Neutrophil (primary cell): ENCODE measurements around the gene DMXL2.

ENCODE experiments used
- H3K27ac ChIP-seq: fragments of 200-600 bp; sonication (generic); 2 replicates; pipeline ENCODE4 v1.5.1; 2016; ENCODE audit warnings: mild to moderate bottlenecking, moderate library complexity
- H3K27me3 ChIP-seq: fragments of 200-600 bp; sonication (generic); 2 replicates; pipeline ENCODE4 v1.6.0; 2016; ENCODE audit warnings: mild to moderate bottlenecking
- H3K36me3 ChIP-seq: fragments of 200-600 bp; sonication (generic); 2 replicates; pipeline ENCODE4 v1.5.1; 2017
- H3K4me1 ChIP-seq, 2 experiments: fragments of 200-600 bp in 1 of 2; sonication (generic) in 1 of 2; 1 replicate in 1 of 2; 2 replicates in 1 of 2; pipeline versions ENCODE4 v1.5.1 to v1.6.1; 2013 to 2016; ENCODE audit warnings: low read depth in 1 of 2, low read length in 1 of 2, mild to moderate bottlenecking in 1 of 2, moderate library complexity in 1 of 2; ENCODE audit not compliant: control insufficient read depth in 1 of 2, insufficient read depth in 1 of 2
- H3K4me3 ChIP-seq, 2 experiments: fragments of 200-600 bp in 1 of 2; sonication (generic) in 1 of 2; 1 replicate in 1 of 2; 2 replicates in 1 of 2; pipeline ENCODE4 v1.5.1; 2013 to 2016; ENCODE audit warnings: low read depth in 1 of 2, low read length in 1 of 2, mild to moderate bottlenecking in 1 of 2, moderate library complexity in 1 of 2
- H3K9me3 ChIP-seq: fragments of 200-600 bp; sonication (generic); 2 replicates; pipeline ENCODE4 v1.5.1; 2016
- TF ChIP-seq, protein P1 (sequence below): fragments of 200-600 bp; sonication (generic); IDR thresholded peaks from 2 replicates; pipeline ENCODE4 v1.5.1; 2016; ENCODE audit warnings: antibody characterized with exemption

DMXL2 gene

GRCh38 chr15:51622604-51623370 is at the start of gene DMXL2:
Gene DMXL2 (minus strand): TSS chr15:51622771. CDS start chr15:51622545, 226 bp downstream.
- Histone ChIP-seq H3K27ac (peak within 1 kb of the TSS; percentile 93), H3K4me3 (peak within 1 kb of the TSS; percentile 80 to 95), H3K4me1 (peaks cover 39 to 46% of the 10 kb centered on the region in 2 experiments), H3K36me3 (no peaks in the 10 kb centered on the region), H3K27me3 (no peaks in the 10 kb centered on the region), H3K9me3 (no peaks in the 10 kb centered on the region)
- TF ChIP-seq, protein P1, sequence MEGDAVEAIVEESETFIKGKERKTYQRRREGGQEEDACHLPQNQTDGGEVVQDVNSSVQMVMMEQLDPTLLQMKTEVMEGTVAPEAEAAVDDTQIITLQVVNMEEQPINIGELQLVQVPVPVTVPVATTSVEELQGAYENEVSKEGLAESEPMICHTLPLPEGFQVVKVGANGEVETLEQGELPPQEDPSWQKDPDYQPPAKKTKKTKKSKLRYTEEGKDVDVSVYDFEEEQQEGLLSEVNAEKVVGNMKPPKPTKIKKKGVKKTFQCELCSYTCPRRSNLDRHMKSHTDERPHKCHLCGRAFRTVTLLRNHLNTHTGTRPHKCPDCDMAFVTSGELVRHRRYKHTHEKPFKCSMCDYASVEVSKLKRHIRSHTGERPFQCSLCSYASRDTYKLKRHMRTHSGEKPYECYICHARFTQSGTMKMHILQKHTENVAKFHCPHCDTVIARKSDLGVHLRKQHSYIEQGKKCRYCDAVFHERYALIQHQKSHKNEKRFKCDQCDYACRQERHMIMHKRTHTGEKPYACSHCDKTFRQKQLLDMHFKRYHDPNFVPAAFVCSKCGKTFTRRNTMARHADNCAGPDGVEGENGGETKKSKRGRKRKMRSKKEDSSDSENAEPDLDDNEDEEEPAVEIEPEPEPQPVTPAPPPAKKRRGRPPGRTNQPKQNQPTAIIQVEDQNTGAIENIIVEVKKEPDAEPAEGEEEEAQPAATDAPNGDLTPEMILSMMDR, result no peak

- peaks cover 6 to 15% of the 10 kb centered on the region in 2 experiments for H3K4me1 ChIP-seq
- TF ChIP-seq, protein P1, result no peak
- H3K9me3 ChIP-seq, result no peaks in the 10 kb centered on the region
- no peak overlapping the region for H3K27ac ChIP-seq
- H3K27me3 ChIP-seq, result peaks cover 13% of the 10 kb centered on the region
- no peaks in the 10 kb centered on the region for H3K36me3 ChIP-seq
- no peak overlapping the region for H3K4me3 ChIP-seq
These were observed 49.6 kb upstream of the DMXL2 start for GRCh38 chr15:51672155-51672687.

GRCh38 chr15:51669381-51669780 is 46.8 kb upstream of the DMXL2 start:
- TF ChIP-seq, protein P1, result no peak
- Histone ChIP-seq H3K4me3 (no peak overlapping the region), H3K27ac (no peak overlapping the region), H3K4me1 (peaks cover 6 to 15% of the 10 kb centered on the region in 2 experiments), H3K27me3 (no peaks in the 10 kb centered on the region), H3K36me3 (no peaks in the 10 kb centered on the region), H3K9me3 (no peaks in the 10 kb centered on the region)

GRCh38 chr15:51668446-51668845 is 45.9 kb upstream of the DMXL2 start:
- Histone ChIP-seq H3K27me3 (peaks cover 3% of the 10 kb centered on the region), H3K4me1 (peaks cover 6 to 15% of the 10 kb centered on the region in 2 experiments), H3K9me3 (no peaks in the 10 kb centered on the region), H3K36me3 (no peaks in the 10 kb centered on the region), H3K4me3 (no peak overlapping the region), H3K27ac (no peak overlapping the region)
- TF ChIP-seq, protein P1, result no peak

DNA sequence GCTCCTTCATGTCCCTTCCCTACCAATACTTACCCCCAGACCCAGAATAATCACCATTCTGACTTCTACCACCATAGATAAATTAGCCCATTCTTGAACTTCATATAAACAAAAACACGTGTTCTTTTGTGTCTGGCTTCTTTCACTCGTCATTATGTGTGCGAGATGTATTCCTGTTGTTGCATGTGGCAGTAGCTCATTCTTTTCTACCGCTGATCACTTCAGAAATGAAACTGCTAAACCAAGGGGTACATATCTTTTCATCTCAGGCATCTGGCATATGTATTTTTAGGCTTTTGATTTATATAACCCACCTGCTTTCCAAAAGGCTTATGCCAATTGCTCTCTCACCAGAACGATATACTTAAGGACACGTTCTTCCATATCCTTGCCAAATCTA is 44.9 kb upstream of the DMXL2 start:
- Histone ChIP-seq H3K36me3 (no peaks in the 10 kb centered on the region), H3K4me3 (no peak overlapping the region), H3K4me1 (peaks cover 6 to 14% of the 10 kb centered on the region in 2 experiments), H3K9me3 (no peaks in the 10 kb centered on the region), H3K27ac (no peak overlapping the region), H3K27me3 (peaks cover 8% of the 10 kb centered on the region)
- TF ChIP-seq, protein P1, result no peak
